EH (cell line): ENCODE data around the gene HOXA3.

Experiments
- DNase-seq: peaks from one replicate; pipeline ENCODE4 v3.0.0-alpha.2; 2015; ENCODE audit warnings: low read depth

The HOXA3 gene

DNA sequence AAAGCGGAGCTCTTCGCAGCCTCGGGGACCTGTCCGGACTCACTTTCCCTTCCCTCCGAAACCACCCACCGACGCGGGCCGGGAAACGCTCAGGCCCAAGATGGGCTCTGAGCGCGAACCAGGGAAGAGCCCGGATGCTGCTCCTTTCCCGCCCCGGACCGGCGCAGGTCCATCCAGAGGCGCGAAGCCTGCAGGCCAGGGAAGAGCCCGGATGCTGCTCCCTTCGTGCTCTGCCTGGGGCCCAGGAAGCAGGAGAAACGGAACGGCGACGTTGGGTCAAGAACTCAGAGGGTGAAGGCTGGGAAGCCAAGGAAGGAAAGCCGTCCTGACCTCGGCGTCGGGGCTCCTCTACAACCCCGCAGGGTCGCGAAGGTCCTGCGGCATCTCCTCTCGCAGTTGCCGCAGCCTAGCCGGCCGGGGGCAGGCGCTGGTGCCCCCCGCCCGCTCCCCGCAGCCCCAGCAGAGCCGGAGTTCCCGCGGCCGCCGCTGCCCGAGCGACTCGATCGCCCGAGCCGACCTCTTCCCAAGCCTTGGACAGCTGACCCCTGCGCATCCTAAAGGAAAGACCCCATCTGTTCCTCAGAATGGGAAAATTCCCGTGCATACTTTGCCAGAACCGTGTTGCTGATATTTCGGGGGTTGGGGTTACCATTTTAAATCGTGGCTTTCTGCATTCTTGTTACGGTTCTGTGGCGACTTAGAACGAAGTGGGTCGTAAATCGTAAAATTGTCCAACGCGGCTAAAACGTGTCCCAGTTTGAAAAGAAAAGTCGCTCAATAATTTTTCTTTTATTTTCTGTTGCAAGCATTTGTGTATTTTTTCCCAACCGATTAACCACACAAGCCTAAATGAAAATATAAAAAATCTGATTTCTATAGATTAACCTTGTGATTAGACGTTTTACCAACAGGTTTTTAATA, 64.1 kb downstream of the HOXA3 start:
- DNase-seq = no peak

DNA sequence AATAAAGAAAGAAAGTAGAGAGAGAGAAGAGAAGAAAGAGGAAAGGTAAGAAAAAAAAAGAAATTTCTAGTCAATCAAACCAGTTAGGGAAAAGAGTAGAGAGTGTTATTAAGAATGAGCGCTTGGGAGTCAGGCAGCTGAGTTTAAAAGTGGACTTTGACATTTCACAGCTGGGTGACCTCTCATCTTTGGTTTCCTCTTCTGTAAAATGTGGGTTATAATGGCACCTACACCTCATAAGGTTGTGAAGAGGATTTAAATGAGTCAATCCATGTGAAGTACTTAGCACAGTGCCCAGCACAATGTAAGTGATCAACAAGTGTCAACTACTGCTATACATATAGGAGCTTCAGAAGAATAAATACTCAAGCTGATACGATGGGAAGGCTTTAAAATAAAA, 68.7 kb downstream of the HOXA3 start:
- no peak for DNase-seq

DNA sequence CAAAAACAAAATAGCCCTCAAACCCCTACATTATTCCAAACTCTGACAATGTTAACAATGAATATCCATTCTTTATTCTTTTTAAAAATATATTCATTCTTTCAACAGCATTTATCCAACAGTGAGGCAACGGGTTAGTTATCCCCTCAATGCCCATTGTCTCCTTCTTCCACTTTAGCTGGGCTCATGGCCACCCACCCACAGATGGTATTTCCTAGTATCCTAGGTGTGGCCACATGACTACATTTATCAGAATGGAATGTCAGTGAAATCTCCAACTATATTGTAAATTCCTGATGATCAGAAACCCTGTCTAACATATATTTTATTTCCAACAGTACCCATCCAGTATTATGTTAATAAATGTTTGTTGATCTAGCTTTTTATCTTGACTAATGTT, 70.2 kb downstream of the HOXA3 start:
- DNase-seq = no peak

GRCh38 chr7:27080844-27081436, 71.4 kb downstream of the HOXA3 start:
- peak; percentile 43 for DNase-seq

DNA sequence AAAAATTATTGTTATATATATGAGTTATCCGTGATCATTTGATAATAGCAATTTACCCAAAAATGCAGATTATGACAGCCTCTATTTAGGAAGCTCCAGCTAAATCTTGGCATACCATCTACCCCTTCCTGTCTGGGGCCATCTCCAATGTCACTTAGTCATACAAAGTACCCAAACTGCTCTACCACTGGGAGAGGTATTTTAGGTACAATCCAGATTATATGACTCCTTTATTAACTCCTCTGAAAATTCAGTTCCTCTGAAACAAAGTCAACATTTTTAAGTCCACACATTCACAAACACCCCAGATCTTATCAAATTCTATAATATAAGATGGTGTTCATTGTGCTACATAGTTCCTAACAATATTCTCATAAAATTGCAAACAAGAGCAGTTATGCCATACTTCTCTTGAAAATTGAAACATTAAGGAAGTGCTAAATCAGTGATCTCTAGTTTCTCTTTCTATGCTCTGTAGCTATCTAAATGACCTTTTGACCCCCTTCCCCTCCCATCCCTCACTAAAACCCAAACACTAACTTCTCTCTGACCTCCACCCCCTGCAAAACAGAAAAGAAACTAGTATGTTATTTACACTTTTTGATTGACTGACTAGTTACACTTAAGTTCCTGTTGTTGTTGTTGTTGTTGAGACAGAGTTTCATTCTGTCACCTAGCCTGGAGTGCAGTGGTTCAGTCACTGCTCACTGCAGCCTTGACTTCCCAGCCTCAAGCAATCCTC, 73.0 kb downstream of the HOXA3 start:
- peak; percentile 24 for DNase-seq

DNA sequence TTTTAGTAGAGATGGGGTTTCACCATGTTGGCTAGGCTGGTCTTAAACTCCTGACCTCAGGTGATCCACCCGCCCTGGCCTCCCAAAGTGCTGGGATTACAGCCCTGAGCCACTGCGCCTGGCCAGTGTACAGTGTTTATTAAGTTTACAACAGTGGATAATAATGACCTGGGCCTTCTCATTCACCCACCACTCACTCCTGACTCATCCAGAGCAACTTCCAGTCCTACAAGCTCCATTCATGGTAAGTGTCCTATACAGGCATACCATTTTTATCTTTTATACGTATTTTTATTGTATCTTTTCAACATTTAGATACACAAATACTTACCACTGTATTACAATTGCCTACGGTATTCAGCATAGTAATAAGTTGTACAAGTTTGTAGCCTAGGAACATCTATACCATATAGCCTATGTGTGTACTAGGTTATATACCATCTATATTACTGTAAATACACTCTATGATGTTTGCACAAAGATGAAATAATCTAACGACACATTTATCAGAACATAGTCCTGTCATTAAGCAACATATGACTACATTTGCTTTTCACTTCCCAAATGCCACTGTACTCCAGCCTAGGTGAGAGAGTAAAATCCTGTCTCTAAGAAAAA, 73.7 kb downstream of the HOXA3 start:
- DNase-seq = no peak

DNA sequence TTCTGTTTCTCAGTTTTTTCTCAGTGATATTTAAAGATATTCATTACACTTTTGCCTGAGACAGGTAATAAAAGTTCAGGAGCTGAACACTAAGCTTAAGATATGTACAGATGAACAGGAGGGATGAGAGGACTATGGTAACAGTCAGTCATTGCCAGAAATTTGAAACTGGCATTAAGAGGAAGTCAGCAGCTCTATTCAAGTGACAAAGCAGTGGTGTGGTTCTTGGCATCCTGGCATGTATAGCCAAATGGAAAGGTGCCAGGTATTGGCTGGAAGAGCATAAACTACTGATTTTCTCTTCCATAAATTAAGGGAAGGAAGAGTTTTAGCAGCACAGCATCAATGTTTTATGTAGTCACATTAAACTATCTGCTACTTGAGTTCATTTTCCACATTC, 79.3 kb downstream of the HOXA3 start:
- no peak for DNase-seq

DNA sequence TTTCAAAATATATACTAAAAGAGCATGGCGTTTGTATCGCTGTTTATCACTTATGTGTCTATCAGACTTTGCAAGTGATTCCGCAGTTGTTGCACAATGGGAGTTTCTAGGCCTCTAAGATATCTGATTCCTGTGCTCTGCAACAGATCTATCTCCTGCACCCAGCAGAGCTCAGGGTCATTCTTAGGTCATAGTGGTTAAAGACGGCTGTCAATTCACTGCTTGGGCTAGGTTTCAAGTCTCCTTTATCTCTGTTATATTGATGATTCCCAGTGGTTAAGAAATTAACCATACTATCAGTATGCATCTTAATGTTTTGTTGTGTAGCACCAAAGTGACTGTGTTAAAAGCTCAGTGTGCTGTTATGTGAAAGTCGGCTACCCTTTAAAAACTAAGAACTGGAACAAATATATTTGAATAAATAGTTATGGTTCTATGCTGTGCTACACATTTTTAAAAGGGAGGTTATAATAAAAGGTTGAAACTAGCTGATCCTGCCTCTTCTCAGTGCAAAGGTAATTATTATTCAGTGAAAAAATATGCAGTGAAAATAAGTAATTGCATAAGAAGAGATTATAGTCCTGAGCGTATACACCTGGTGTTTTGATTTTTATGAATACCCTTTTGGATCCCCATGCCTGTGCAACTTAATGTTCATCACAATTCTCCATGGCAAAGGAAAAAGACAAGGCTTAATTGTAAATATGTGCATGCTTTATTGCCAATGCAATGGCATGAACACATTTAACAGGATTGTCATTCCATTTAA, 80.6 kb downstream of the HOXA3 start:
- no peak for DNase-seq

DNA sequence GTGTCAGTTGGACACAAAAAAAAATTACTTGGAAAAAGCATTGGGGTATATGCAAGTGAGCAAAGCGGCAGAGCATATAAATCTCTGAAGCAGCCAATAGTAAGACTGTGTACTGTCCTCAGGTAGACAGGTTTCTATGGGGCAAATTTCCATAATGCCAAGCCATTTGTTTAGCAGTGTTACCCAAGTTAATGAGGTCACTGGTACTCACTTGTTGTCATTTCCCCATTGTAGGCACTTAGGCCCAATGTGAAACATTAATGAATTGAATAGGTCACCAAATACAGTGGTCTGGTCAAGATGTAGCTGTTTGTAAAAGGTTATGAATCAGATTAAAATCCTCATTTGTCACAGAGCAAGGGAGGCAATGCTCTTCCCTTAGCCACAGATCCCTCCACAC, 84.1 kb downstream of the HOXA3 start:
- DNase-seq = no peak

DNA sequence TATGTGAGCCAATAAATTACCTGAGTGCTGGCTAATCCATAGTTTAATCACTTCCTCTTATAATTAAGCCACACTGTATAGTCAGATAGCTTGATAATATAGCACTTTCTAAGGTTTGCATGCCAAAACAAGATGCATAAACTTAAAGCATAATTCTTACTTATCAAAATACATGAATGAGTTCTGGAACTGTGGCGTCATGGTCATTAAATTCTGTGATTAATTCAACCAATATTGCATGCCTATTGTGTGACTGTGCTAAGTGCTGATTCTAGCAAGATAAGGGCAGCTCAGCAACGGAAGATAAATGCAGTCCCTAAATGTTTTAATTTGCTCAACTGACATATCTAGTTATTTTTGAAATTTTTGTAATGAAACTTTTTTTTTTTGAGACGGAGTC, 86.2 kb downstream of the HOXA3 start:
- peak; percentile 92 for DNase-seq

DNA sequence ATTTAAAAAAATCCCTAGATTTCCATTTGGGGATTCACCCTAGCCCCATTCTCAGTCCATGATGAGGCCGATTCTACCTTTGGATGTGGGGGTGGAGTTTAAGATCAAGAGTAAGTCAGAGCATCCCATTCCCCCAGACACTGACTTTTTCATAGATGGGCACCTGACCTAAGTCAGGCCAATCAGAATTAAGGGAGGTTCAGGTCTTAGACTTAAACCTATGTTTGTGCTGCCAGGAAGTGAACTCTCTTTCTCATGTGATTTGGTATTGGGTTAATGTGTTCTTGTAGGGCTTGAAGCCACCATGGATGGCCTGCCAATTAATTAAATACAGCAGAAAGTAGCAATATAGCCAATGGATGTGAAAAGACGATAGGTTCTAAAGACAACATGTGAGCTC, 86.7 kb downstream of the HOXA3 start:
- DNase-seq = no peak

DNA sequence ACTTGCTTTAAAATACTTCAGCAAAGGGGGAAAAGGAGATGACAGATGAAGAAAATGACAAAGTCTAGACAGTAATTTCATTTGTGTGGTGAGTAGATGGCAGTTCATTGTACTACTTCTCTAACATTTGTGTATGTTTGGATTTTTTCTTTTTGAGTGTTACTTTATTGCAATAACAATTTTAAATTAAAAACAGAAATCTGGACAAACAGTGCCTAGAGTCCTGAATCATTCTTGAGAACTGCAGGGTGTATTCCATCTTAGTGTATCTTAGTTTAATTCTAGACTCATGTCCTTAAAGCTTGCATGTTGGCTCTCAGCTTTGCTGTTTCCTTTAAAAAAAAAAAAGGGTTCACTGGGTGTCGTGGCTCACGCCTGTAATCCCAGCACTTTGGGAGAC, 87.7 kb downstream of the HOXA3 start:
- DNase-seq = peak; percentile 40

GRCh38 chr7:27064159-27064558, 88.2 kb downstream of the HOXA3 start:
- peak; percentile 43 for DNase-seq

DNA sequence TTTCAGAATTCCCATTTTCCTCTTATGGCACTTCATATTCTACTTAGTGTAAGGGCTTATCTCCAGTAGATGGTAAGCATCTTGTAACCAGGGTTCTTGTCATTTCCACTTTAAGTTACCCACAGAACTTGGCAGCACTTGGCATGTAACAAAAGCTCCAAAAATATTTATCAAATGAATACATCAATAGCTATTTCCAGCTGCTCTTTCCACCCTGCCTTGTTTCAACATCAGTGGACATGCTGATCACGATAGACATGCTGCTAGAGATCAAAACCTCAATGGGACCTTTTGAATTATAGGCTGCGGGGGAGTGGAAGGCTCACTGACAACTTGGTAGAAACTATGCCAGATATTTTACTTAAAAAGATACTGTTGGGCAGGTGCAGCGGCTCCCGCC, 89.4 kb downstream of the HOXA3 start:
- peak; percentile 41 for DNase-seq
